ENCODE measurements around the gene HEXIM1. TPM values are rescaled to one million over a fixed set of nuclear protein-coding genes. Genes with fewer than 3 reads are reported as not detected.

Gene HEXIM1
- total RNA-seq, 1 experiment from 2014 or later = 4.6 TPM

DNA sequence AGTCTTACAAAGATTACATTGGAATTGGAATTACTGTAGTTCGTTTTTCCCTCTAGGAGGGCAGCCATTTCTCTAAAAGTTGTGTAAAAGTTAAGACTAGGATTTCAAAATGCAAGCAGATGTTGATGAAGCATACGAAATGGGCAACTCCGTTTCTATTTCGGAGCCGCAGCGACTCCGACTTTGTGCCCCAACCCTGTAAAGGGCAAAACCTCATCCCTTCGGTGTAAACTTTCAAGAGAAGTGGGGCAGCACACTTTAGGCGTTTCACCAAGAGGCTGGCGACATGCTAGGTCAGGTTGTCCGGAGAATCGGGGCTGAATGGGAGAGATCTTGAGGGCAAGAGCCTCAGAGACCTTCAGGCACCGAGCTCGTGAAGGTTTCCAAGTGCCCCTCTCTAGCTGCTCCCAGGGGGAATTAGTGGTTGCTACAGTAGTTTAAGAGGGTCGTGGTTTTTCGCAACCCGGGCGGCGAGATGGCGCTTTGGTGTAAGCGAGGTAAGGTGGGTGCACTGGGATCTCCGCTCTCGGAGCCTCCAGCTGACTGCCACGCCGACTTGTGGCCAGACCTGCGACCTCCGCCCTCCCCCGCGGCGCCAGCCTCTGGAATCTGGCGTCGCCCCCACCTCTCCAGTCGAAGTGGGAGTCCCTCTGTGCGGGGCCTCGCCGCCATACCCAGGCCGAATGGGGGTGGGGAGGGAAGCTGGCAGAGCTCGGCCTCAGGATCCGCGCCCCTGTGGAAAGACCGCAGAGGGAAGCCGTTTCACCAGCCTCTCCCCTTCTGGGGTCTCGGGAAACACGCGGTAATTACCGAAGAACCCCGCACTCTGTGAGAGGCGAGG lies 12.4 kb downstream of the HEXIM1 start:
- 0 out of 2 replicates have a peak, but pooled peaks cover 2% of the 10 kb centered on the region for H3K36me3 ChIP-seq (replicated peaks; ENCODE audit: control insufficient read depth, insufficient read depth, low read length)
- H3K4me3 ChIP-seq (ENCODE audit: insufficient read depth, low read depth, low read length) = peak overlapping the region; percentile 97
- H3K27me3 ChIP-seq (ENCODE audit: control insufficient read depth, insufficient read depth, low read length) = no peaks in the 10 kb centered on the region
- DNase-seq = peak; percentile 95

GRCh38 chr17:45161288-45162024 lies 13.2 kb downstream of the HEXIM1 start, which contains the start of gene HEXIM2:
TSS of gene HEXIM2 (plus strand) at chr17:45161875. CDS start at chr17:45162794, 919 bp downstream.
- Histone ChIP-seq H3K27me3 (ENCODE audit: control insufficient read depth, insufficient read depth, low read length) (no peaks in the 10 kb centered on the region), H3K36me3 (replicated peaks; ENCODE audit: control insufficient read depth, insufficient read depth, low read length) (0 out of 2 replicates have a peak, but pooled peaks cover 2% of the 10 kb centered on the region), H3K4me3 (ENCODE audit: insufficient read depth, low read depth, low read length) (peak within 1 kb of the TSS; percentile 97)
- peak; percentile 97 for DNase-seq

DNA sequence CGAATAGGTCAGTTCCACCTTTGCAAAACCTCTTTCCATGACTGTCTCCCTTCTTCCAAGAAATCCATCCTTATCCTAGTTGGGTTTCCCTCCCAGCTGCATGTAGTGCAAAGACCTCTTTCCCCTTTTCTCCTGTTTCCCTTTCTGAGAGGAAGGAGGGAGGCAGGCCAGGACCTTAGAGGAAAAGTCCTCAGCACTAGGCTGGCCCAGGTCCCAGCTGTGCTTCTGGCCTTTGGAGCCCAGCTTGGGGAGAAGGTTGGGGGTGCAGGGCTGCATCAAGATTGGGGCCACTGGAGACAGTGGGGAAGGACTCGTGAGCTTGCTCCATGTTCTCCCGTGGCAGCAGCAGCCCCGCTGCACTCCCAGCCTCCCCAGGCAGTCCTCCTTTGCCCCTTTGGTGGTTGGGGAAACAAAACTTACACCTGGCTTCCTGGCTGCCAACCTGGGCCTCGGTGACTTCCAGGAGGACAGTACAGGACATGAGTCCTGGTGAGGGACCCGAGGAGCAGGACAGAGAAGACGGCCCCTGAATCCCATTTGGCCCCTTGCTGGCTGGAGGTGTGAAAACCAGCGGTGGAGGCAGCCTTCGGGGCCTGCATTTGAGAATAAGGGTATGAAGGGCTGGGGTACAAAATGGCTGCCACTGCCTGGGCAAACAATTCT lies 13.9 kb downstream of the HEXIM1 start:
- Histone ChIP-seq H3K36me3 (replicated peaks; ENCODE audit: control insufficient read depth, insufficient read depth, low read length) (0 out of 2 replicates have a peak, but pooled peaks cover 2% of the 10 kb centered on the region), H3K4me3 (ENCODE audit: insufficient read depth, low read depth, low read length) (peak overlapping the region; percentile 34), H3K27me3 (ENCODE audit: control insufficient read depth, insufficient read depth, low read length) (no peaks in the 10 kb centered on the region)
- DNase-seq = no peak

DNA sequence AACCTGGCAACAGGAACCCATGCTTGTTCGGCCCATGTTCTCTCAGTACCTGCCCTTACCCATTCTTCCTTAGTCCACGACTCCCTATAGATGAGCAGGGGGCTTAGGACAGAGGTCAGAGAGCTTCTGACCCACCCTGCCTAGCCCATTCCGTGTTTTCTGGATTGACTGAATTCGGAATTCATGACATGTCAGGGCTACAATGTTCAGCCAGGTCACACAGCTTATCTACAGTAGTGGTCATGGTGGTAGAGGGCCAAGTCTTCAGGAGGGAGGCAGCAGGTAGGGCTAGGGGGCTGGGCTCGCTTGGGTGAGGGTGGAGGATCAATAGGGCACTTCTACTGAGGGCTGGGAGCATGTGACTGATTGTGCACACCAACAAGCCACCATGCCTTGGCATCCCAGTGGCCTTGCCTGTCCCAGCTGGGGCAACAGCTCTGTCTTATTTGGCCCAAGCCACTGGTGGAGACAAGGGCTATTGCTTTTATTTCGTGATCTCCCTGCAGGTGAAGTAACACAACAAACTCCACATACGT lies 16.5 kb downstream of the HEXIM1 start:
- H3K4me3 ChIP-seq (ENCODE audit: insufficient read depth, low read depth, low read length) = no peak overlapping the region
- 0 out of 2 replicates have a peak, but pooled peaks cover 2% of the 10 kb centered on the region for H3K36me3 ChIP-seq (replicated peaks; ENCODE audit: control insufficient read depth, insufficient read depth, low read length)
- no peaks in the 10 kb centered on the region for H3K27me3 ChIP-seq (ENCODE audit: control insufficient read depth, insufficient read depth, low read length)
- no peak for DNase-seq

GRCh38 chr17:45168991-45169752 lies 20.9 kb downstream of the HEXIM1 start:
- Histone ChIP-seq H3K36me3 (replicated peaks; ENCODE audit: control insufficient read depth, insufficient read depth, low read length) (0 out of 2 replicates have a peak, but pooled peaks cover 2% of the 10 kb centered on the region), H3K27me3 (ENCODE audit: control insufficient read depth, insufficient read depth, low read length) (no peaks in the 10 kb centered on the region), H3K4me3 (ENCODE audit: insufficient read depth, low read depth, low read length) (no peak overlapping the region)
- DNase-seq = peak; percentile 51

- peak; percentile 38 for DNase-seq
- H3K4me3 ChIP-seq (ENCODE audit: insufficient read depth, low read depth, low read length) = no peak overlapping the region
- no peaks in the 10 kb centered on the region for H3K36me3 ChIP-seq (replicated peaks; ENCODE audit: control insufficient read depth, insufficient read depth, low read length)
- H3K27me3 ChIP-seq (ENCODE audit: control insufficient read depth, insufficient read depth, low read length) = no peaks in the 10 kb centered on the region
Measured at GRCh38 chr17:45170280-45170930, 22.1 kb downstream of the HEXIM1 start.

- peak; percentile 66 for DNase-seq
Measured at GRCh38 chr17:45170931-45171337, 22.7 kb downstream of the HEXIM1 start.

GRCh38 chr17:45171338-45172231 lies 23.3 kb downstream of the HEXIM1 start:
- H3K27me3 ChIP-seq (ENCODE audit: control insufficient read depth, insufficient read depth, low read length) = no peaks in the 10 kb centered on the region

More at GRCh38 chr17:45170931-45171337, 22.7 kb downstream of the HEXIM1 start:
- Histone ChIP-seq H3K36me3 (replicated peaks; ENCODE audit: control insufficient read depth, insufficient read depth, low read length) (no peaks in the 10 kb centered on the region), H3K27me3 (ENCODE audit: control insufficient read depth, insufficient read depth, low read length) (no peaks in the 10 kb centered on the region), H3K4me3 (ENCODE audit: insufficient read depth, low read depth, low read length) (no peak overlapping the region)

DNA sequence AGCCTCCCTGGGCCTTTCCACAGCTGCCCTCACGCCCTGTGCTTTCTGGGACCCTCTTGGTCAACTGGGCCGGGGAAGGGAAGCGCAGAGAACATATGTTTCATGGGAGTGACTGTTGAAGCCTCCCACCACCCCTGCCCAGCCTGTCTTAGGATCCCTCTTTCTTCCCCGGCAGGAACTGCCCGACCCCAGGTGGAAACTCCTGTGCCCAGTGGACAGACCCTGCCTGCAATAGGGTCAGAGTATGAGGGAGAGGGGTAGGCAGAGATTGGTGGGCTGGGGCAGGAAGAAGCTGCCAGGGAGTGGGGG lies 23.9 kb downstream of the HEXIM1 start:
- Histone ChIP-seq H3K4me3 (ENCODE audit: insufficient read depth, low read depth, low read length) (no peak overlapping the region), H3K36me3 (replicated peaks; ENCODE audit: control insufficient read depth, insufficient read depth, low read length) (no peaks in the 10 kb centered on the region), H3K27me3 (ENCODE audit: control insufficient read depth, insufficient read depth, low read length) (no peaks in the 10 kb centered on the region)
- DNase-seq = peak; percentile 68

More at GRCh38 chr17:45171338-45172231, 23.3 kb downstream of the HEXIM1 start:
- Histone ChIP-seq H3K4me3 (ENCODE audit: insufficient read depth, low read depth, low read length) (no peak overlapping the region), H3K36me3 (replicated peaks; ENCODE audit: control insufficient read depth, insufficient read depth, low read length) (no peaks in the 10 kb centered on the region)
- DNase-seq = peak; percentile 82

- Histone ChIP-seq H3K27me3 (ENCODE audit: control insufficient read depth, insufficient read depth, low read length) (no peaks in the 10 kb centered on the region), H3K36me3 (replicated peaks; ENCODE audit: control insufficient read depth, insufficient read depth, low read length) (no peaks in the 10 kb centered on the region), H3K4me3 (ENCODE audit: insufficient read depth, low read depth, low read length) (no peak overlapping the region)
- DNase-seq = peak; percentile 84
Measured at GRCh38 chr17:45172541-45173286, 24.4 kb downstream of the HEXIM1 start.

DNA sequence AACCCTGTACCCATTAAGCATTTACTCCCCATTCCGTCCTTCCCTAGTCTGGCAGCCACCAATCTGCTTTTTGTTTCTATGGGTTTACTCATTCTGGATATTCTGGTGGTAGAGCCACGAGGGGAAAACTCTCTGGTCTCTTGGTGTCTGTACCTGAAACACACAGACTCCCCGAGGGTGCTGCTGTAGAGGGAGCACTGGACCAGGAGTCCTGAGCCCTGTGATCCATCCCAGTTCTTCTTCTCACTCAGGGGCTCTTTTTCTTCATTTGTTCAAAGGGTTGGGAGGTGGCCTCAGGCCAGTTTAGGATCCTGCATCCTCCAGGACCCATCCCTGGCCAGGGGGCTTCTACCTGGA lies 27.5 kb downstream of the HEXIM1 start:
- no peak for DNase-seq
- Histone ChIP-seq H3K4me3 (ENCODE audit: insufficient read depth, low read depth, low read length) (no peak overlapping the region), H3K36me3 (replicated peaks; ENCODE audit: control insufficient read depth, insufficient read depth, low read length) (no peaks in the 10 kb centered on the region), H3K27me3 (ENCODE audit: control insufficient read depth, insufficient read depth, low read length) (no peaks in the 10 kb centered on the region)

DNA sequence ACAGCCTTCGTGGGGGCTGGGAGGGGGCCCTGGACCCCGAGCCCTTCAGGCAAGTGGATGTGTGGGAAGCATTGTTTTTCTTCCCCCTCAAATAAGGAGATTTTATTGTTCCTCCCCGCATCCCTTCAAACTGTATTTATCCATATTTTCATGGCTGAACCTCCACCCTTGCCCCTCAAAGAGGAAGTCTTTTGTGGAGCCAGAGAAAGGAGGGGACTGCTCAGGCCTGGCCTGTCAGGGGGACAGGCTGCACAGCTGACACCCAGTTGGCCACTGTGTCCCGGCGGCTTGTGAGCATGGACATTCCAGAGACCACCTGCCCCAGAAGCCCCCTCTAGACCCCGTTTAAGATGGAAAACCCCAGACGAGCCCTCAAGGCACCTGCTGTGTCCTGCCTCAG lies 29.3 kb downstream of the HEXIM1 start:
- DNase-seq = no peak
- H3K4me3 ChIP-seq (ENCODE audit: insufficient read depth, low read depth, low read length) = no peak overlapping the region
- H3K36me3 ChIP-seq (replicated peaks; ENCODE audit: control insufficient read depth, insufficient read depth, low read length) = no peaks in the 10 kb centered on the region
- H3K27me3 ChIP-seq (ENCODE audit: control insufficient read depth, insufficient read depth, low read length) = no peaks in the 10 kb centered on the region
